ENCODE measurements around the gene HACD2. TPM values are rescaled to one million over a fixed set of nuclear protein-coding genes. Genes with fewer than 3 reads are reported as not detected.

Gene HACD2
- total RNA-seq, 1 donor from 2014 or later, result 25.5 TPM

DNA sequence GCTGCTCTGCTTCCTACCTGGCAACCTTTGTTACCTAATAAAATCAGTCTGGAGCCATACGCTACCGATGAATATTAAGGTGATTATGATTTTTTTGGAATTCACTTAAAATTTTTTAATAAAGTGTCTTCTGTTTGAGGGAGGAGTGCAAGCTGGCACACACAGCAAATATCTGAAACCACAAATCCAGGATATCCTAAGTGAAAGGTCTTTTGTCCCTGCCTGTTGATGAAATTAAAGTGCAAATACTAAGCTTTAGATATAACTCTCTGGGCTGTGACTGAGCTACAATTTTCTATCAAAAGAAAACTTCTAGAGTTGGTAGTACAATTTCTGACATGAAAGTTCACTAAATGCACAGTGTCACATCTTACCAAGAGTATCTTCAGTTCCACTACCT, 23.7 kb downstream of the HACD2 start:
- TF ChIP-seq, protein P1, sequence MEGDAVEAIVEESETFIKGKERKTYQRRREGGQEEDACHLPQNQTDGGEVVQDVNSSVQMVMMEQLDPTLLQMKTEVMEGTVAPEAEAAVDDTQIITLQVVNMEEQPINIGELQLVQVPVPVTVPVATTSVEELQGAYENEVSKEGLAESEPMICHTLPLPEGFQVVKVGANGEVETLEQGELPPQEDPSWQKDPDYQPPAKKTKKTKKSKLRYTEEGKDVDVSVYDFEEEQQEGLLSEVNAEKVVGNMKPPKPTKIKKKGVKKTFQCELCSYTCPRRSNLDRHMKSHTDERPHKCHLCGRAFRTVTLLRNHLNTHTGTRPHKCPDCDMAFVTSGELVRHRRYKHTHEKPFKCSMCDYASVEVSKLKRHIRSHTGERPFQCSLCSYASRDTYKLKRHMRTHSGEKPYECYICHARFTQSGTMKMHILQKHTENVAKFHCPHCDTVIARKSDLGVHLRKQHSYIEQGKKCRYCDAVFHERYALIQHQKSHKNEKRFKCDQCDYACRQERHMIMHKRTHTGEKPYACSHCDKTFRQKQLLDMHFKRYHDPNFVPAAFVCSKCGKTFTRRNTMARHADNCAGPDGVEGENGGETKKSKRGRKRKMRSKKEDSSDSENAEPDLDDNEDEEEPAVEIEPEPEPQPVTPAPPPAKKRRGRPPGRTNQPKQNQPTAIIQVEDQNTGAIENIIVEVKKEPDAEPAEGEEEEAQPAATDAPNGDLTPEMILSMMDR (IDR thresholded peaks at IDR 0.05; ENCODE audit: insufficient read depth, low read length, poor library complexity, severe bottlenecking), result no peak
- no peak for DNase-seq (ENCODE audit: low read depth)
- H3K27me3 ChIP-seq (ENCODE audit: control insufficient read depth, insufficient read depth, low read length), result no peaks in the 10 kb centered on the region
- no peak overlapping the region for H3K4me3 ChIP-seq (ENCODE audit: low read depth, low read length)
- H3K36me3 ChIP-seq (ENCODE audit: control insufficient read depth, insufficient read depth, low read length), result no peaks in the 10 kb centered on the region

DNA sequence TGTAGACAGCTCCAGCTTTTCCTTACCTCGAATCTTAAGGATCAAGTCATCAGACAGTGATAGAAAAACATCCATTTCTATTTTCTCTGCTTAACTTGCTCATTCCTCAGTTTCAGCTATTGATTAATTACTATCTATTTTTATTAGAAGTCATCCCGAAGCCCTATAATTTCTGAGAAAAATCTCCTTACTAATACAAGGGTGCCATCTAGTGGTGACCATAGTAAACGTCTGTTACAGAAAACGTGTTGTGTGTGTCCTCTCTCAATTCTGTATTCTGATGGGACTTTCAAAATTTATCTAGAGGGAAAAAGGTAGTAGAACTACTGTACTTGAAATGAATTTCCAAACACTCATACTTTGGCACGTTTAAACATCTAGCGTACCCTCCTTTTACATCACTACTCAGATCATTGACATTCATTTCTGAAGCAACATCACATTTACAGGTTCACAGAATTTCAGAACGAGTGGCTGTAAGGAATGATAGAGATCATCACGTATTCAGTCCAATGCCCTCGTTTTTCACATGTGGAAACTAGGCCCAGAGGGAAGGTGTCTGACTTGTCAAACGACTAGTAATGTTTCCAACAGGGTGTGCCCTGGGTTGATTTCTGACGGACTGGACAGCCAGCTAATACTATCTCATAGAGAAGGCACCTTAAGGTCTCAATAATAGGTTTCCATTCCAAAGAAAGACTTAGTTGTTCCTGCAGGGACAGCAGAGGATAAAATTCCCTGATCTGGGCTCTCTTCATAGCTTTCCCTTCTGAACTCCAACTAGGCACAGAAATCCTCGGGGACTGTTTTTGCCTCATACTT, 25.6 kb downstream of the HACD2 start:
- no peak for DNase-seq (ENCODE audit: low read depth)
- no peaks in the 10 kb centered on the region for H3K27me3 ChIP-seq (ENCODE audit: control insufficient read depth, insufficient read depth, low read length)
- no peak overlapping the region for H3K4me3 ChIP-seq (ENCODE audit: low read depth, low read length)
- TF ChIP-seq, protein P1 (IDR thresholded peaks at IDR 0.05; ENCODE audit: insufficient read depth, low read length, poor library complexity, severe bottlenecking), result peak; percentile 67
- no peaks in the 10 kb centered on the region for H3K36me3 ChIP-seq (ENCODE audit: control insufficient read depth, insufficient read depth, low read length)

DNA sequence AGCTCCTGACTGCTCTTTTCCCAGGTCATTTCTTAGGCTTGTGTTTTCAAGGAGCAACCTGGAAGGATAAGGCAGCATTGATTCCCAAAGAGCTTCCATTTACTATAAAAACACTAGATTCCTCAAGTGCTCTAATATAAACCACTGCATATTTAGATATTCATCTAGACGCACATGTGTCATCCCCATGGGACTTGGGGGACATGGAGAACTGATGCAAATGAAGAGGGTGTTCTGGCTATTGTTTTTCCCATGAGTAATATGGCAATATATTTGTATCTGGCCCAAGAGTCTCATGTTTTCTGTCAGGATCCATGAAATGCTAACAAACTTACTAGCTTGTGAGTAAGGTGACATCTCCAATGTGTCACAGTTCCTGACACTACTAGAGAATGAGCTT, 31.3 kb downstream of the HACD2 start:
- TF ChIP-seq, protein P1 (IDR thresholded peaks at IDR 0.05; ENCODE audit: insufficient read depth, low read length, poor library complexity, severe bottlenecking), result no peak
- no peak overlapping the region for H3K4me3 ChIP-seq (ENCODE audit: low read depth, low read length)
- H3K36me3 ChIP-seq (ENCODE audit: control insufficient read depth, insufficient read depth, low read length), result no peaks in the 10 kb centered on the region
- no peaks in the 10 kb centered on the region for H3K27me3 ChIP-seq (ENCODE audit: control insufficient read depth, insufficient read depth, low read length)
- DNase-seq (ENCODE audit: low read depth), result no peak

GRCh38 chr3:123552768-123553167, 32.1 kb downstream of the HACD2 start:
- H3K36me3 ChIP-seq (ENCODE audit: control insufficient read depth, insufficient read depth, low read length), result no peaks in the 10 kb centered on the region

GRCh38 chr3:123552095-123552714, 32.6 kb downstream of the HACD2 start:
- DNase-seq (ENCODE audit: low read depth), result no peak

More at GRCh38 chr3:123552768-123553167, 32.1 kb downstream of the HACD2 start:
- TF ChIP-seq, protein P1 (IDR thresholded peaks at IDR 0.05; ENCODE audit: insufficient read depth, low read length, poor library complexity, severe bottlenecking), result no peak
- no peaks in the 10 kb centered on the region for H3K27me3 ChIP-seq (ENCODE audit: control insufficient read depth, insufficient read depth, low read length)
- DNase-seq (ENCODE audit: low read depth), result no peak
- H3K4me3 ChIP-seq (ENCODE audit: low read depth, low read length), result no peak overlapping the region

More at GRCh38 chr3:123552095-123552714, 32.6 kb downstream of the HACD2 start:
- Histone ChIP-seq H3K36me3 (ENCODE audit: control insufficient read depth, insufficient read depth, low read length) (no peaks in the 10 kb centered on the region), H3K27me3 (ENCODE audit: control insufficient read depth, insufficient read depth, low read length) (no peaks in the 10 kb centered on the region), H3K4me3 (ENCODE audit: low read depth, low read length) (no peak overlapping the region)
- TF ChIP-seq, protein P1 (IDR thresholded peaks at IDR 0.05; ENCODE audit: insufficient read depth, low read length, poor library complexity, severe bottlenecking), result peak; percentile 66

All from kidney epithelial cell (primary cell).